Spleen (tissue), 11 donors: Measurements from ENCODE around the gene TRIM65. TPM values are rescaled to one million over a fixed set of nuclear protein-coding genes. Genes with fewer than 3 reads are reported as not detected.

ENCODE experiments used
- DNase-seq: peaks from one replicate; pipeline ENCODE4 v3.0.0-alpha.2; 2020
- H3K27ac ChIP-seq, 8 donors: fragments of 200-600 bp; sonication (generic) in 7 of 8; 1 replicate in 4 of 8; 2 replicates in 4 of 8; pipeline versions ENCODE4 v1.5.0 to v1.8.0; 2016 to 2021; ENCODE audit warnings: inconsistent platforms in 4 of 8, mild to moderate bottlenecking in 4 of 8, moderate library complexity in 1 of 8
- H3K27me3 ChIP-seq, 7 donors: fragments of 200-600 bp; sonication (generic) in 6 of 7; replicated peaks in 1 of 7; 1 replicate in 4 of 7; 2 replicates in 3 of 7; pipeline versions ENCODE4 v1.5.0 to v1.8.0; 2016 to 2021; ENCODE audit warnings: inconsistent platforms in 3 of 7, mild to moderate bottlenecking in 1 of 7
- H3K36me3 ChIP-seq, 6 donors: fragments of 200-600 bp; sonication (generic) in 5 of 6; 1 replicate in 4 of 6; 2 replicates in 2 of 6; pipeline versions ENCODE4 v1.5.0 to v1.8.0; 2016 to 2021; ENCODE audit warnings: inconsistent platforms in 2 of 6
- H3K4me1 ChIP-seq, 6 donors: fragments of 200-600 bp; sonication (generic) in 5 of 6; 1 replicate in 3 of 6; 2 replicates in 3 of 6; pipeline versions ENCODE4 v1.5.0 to v1.8.0; 2016 to 2021; ENCODE audit warnings: inconsistent platforms in 3 of 6
- H3K4me3 ChIP-seq, 8 donors: fragments of 200-600 bp; sonication (generic) in 7 of 8; 1 replicate in 4 of 8; 2 replicates in 4 of 8; pipeline versions ENCODE4 v1.5.0 to v1.8.0; 2016 to 2021; ENCODE audit warnings: inconsistent platforms in 4 of 8, mild to moderate bottlenecking in 4 of 8, moderate library complexity in 2 of 8
- H3K9me3 ChIP-seq, 8 donors: fragments of 200-600 bp; sonication (generic) in 7 of 8; 1 replicate in 4 of 8; 2 replicates in 4 of 8; pipeline versions ENCODE4 v1.5.0 to v1.8.0; 2016 to 2021; ENCODE audit warnings: inconsistent platforms in 4 of 8
- POLR2A ChIP-seq, 3 donors: fragments of 450-650 bp; IDR thresholded peaks; one replicate each; pipeline ENCODE4 v1.5.1; 2017; ENCODE audit warnings: antibody characterized with exemption in 3 of 3, mild to moderate bottlenecking in 1 of 3
- POLR2AphosphoS5 ChIP-seq, 3 donors: sonication (generic); formaldehyde crosslinking; IDR thresholded peaks; one replicate each; pipeline ENCODE4 v1.5.1; 2017; ENCODE audit warnings: antibody characterized with exemption in 3 of 3
- WGBS, 5 donors: extraction: QIAGEN DNeasy Blood & Tissue Kit in 3 of 5; methylation state at CpG; one replicate each; pipeline versions ENCODE4 v1.1.5 to v1.1.7; 2013 to 2018; 5-methylcytosine and 5-hydroxymethylcytosine counted together
- intact Hi-C: fragments of 100-400 bp; cut with DNase I; formaldehyde crosslinking; loops from one replicate; pipeline ENCODE4 v1.15.0; 2023; ENCODE audit warnings: low total_unique reads
- polyA plus RNA-seq, 3 donors: library from polyadenylated mRNA; stranded (reverse); fragments of 200-250 nt; gene quantifications; one replicate each; pipeline ENCODE4 v1.2.1, GENCODE V29; 2013
- total RNA-seq, 7 donors: library from RNA; depleted of rRNA in 3 of 7; stranded (reverse); fragments of >200 nt in 3 of 7; fragmentation: NEBNext Ultra II Directional in 4 of 7; extraction: Animal tissue kit (Norgen Biotek cat#: 25700) in 4 of 7; gene quantifications; one replicate each; pipeline versions ENCODE4 v1.1.0 to v1.2.1, GENCODE V29; 2016 to 2021
- TF ChIP-seq, protein P1 (sequence below), 11 experiments: fragments of 200-600 bp in 7 of 11; fragments of 450-650 bp in 4 of 11; sonication (generic) in 4 of 11; IDR thresholded peaks in 8 of 11; conservative IDR thresholded peaks in 3 of 11; 1 replicate in 7 of 11; 2 replicates in 4 of 11; pipeline versions ENCODE4 v1.4.0 to v1.8.0; 2016 to 2021; ENCODE audit warnings: antibody characterized with exemption in 11 of 11, inconsistent platforms in 4 of 11, mild to moderate bottlenecking in 1 of 11
- donor health status: healthy with polysubstance abuse.
- donor health status: DM: no; HTN: no; CAD: no; lungs with moderate emphysema.
- donor health status: DM: no; HTN: no; CAD: no.
- donor health status: Bipolar disorder and iron deficiency.
- donor health status: healthy.
- donor health status: DM: no; HTN: no; CAD: no.
- donor health status: DM: yes; HTN: yes; CAD: no.

The TRIM65 gene
- total and polyA plus RNA-seq, 10 donors: 9.0 to 28.2 (median 22.8) TPM

DNA sequence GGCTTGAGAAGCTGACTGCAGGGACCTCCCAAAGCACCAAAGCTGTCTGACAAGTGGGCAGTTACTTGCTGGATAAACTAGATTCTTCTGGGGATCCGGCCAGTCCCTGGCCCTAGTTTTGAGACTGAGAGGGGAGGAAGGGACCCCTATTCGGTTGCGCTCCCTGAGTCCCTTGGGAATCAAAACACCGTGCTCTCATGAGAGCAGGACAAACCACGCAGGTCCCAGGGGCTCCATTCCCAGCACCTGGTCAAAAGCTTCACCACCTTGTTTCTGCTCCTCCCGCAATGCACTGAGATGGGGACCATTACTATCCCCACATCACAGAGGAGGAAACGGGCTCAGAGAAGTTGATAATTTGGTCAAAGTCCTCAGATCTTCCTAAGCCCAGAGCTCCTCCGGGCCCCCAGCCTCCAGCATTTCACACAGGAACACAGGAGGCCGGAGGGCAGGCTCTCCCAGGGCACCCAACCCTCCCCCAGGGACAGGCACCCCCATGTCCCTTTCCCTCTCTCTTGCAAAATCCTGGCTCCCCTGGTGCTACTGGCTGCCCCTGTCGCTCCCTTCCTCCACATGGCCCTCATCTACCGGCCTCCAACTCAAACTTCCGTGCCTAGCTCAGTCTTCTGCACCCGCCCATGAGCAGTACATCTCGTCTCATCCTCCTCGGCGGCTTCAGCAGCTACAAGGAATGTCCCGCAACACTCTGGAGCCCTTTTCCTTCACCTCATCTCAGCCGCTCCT lies 3.3 kb downstream of the TRIM65 start:
- H3K27ac ChIP-seq: no peak overlapping the region
- H3K4me1 ChIP-seq: peaks cover 14 to 57% (median 35%) of the 10 kb centered on the region in 6 donors
- no peak for DNase-seq
- TF ChIP-seq POLR2AphosphoS5 (IDR thresholded peaks at IDR 0.05): no peak
- TF ChIP-seq, protein P1, sequence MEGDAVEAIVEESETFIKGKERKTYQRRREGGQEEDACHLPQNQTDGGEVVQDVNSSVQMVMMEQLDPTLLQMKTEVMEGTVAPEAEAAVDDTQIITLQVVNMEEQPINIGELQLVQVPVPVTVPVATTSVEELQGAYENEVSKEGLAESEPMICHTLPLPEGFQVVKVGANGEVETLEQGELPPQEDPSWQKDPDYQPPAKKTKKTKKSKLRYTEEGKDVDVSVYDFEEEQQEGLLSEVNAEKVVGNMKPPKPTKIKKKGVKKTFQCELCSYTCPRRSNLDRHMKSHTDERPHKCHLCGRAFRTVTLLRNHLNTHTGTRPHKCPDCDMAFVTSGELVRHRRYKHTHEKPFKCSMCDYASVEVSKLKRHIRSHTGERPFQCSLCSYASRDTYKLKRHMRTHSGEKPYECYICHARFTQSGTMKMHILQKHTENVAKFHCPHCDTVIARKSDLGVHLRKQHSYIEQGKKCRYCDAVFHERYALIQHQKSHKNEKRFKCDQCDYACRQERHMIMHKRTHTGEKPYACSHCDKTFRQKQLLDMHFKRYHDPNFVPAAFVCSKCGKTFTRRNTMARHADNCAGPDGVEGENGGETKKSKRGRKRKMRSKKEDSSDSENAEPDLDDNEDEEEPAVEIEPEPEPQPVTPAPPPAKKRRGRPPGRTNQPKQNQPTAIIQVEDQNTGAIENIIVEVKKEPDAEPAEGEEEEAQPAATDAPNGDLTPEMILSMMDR (IDR thresholded peaks at IDR 0.05 in 8 of 11, conservative IDR thresholded peaks at IDR 0.05 in 3 of 11): no peak
- TF ChIP-seq POLR2A (IDR thresholded peaks at IDR 0.05): no peak
- intact Hi-C loops: no loop called here
- H3K27me3 ChIP-seq: no peaks in the 10 kb centered on the region
- no peaks in the 10 kb centered on the region for H3K9me3 ChIP-seq
- no peak overlapping the region for H3K4me3 ChIP-seq
- peaks cover 0 to 56% (median 36%) of the 10 kb centered on the region in 6 donors for H3K36me3 ChIP-seq
- WGBS, 5 donors: 89 to 92% (median 92%) methylated on average over 15 to 18 of the region's 18 CpGs

DNA sequence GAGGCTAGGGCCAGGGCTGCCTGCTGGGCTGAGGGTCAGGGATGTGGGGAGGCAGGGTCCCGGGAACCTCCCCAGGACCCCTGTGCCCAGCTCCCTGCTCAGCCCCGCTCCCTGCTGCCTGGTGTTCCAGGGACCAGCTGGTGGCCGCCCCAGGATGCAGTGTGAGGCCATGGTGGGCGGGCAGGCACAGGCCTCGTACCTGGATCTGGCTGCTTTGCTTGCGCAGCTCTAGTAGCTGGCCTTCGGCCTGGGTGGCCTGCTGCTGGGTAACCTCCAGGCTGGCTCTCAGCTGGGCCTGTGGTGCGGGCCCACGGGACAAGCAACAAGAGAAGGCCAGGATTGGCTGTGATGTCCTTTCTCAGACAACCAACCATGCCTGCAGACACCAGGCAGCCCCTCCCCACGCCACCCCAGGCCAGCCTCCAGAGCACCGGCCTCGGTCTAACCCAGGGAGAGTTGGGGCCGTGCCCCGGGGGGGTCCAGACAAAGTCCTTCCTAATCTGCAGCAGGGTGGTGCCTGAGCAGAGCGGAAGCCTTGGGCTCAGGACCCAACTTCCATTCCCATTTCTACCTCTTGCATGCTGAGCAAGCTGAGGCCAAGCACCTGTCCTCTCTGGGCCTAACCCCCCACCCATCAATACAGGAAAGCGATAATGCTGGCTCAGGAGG lies 4.1 kb downstream of the TRIM65 start:
- H3K9me3 ChIP-seq: no peaks in the 10 kb centered on the region
- no peak overlapping the region for H3K4me3 ChIP-seq
- intact Hi-C loops: no loop called here
- DNase-seq: peak; percentile 71
- no peak overlapping the region for H3K27ac ChIP-seq
- H3K27me3 ChIP-seq: no peaks in the 10 kb centered on the region
- TF ChIP-seq POLR2AphosphoS5 (IDR thresholded peaks at IDR 0.05): peak in 1 of 3 donors; percentile 8
- TF ChIP-seq, protein P1 (IDR thresholded peaks at IDR 0.05 in 8 of 11, conservative IDR thresholded peaks at IDR 0.05 in 3 of 11): no peak
- H3K4me1 ChIP-seq: peaks cover 14 to 53% (median 33%) of the 10 kb centered on the region in 6 donors
- peaks cover 0 to 50% (median 29%) of the 10 kb centered on the region in 6 donors for H3K36me3 ChIP-seq
- WGBS, 5 donors: 91 to 100% (median 96%) methylated on average over 8 to 16 of the region's 16 CpGs

- Histone ChIP-seq H3K4me3 (no peak overlapping the region), H3K36me3 (peaks cover 0 to 48% (median 29%) of the 10 kb centered on the region in 6 donors), H3K27me3 (no peaks in the 10 kb centered on the region), H3K27ac (no peak overlapping the region), H3K9me3 (no peaks in the 10 kb centered on the region), H3K4me1 (peaks cover 14 to 45% (median 27%) of the 10 kb centered on the region in 6 donors)
- DNase-seq: peak; percentile 71
- WGBS, 5 donors: 86 to 90% (median 89%) methylated on average over 18 to 32 of the region's 32 CpGs
- TF ChIP-seq POLR2AphosphoS5 (IDR thresholded peaks at IDR 0.05) (peak in 1 of 3 donors; percentile 47), POLR2A (IDR thresholded peaks at IDR 0.05) (no peak)
- intact Hi-C loops: no loop called here
Observed at GRCh38 chr17:75891605-75892555, 4.9 kb downstream of the TRIM65 start.

DNA sequence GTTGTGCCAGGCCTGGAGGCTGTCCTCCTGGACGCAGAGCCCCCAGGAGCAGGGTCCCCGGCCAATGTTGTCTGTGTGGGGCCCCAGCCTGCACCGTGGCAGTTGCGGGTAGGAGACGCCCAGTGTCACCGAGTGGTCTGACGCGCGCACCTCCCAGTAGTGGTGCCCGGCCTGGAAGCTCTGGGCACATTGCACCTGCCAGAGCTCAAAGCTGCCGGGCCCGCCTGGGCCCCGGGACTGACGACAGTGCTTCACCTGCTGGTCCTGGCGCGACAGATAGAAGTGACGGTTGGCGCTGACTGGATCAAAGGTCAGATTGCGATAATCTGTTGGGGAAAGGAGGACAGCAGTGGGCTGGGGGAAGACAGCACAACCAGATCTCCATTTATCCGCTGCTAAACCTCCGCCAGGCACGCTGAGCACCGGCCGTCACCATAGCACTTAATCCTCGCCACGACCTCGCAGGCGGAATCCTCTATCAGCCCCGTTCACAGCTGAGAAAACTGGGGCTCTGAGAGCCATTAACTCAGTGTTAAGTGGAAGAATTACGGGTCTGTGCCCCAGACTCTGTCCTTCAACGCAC lies 5.6 kb downstream of the TRIM65 start:
- H3K27me3 ChIP-seq: no peaks in the 10 kb centered on the region
- intact Hi-C loops: no loop called here
- no peaks in the 10 kb centered on the region for H3K9me3 ChIP-seq
- DNase-seq: peak; percentile 72
- no peak for TF ChIP-seq POLR2A (IDR thresholded peaks at IDR 0.05)
- TF ChIP-seq POLR2AphosphoS5 (IDR thresholded peaks at IDR 0.05): no peak
- TF ChIP-seq, protein P1 (IDR thresholded peaks at IDR 0.05 in 8 of 11, conservative IDR thresholded peaks at IDR 0.05 in 3 of 11): no peak
- H3K36me3 ChIP-seq: peaks cover 0 to 48% (median 29%) of the 10 kb centered on the region in 6 donors
- no peak overlapping the region for H3K4me3 ChIP-seq
- WGBS, 5 donors: 94 to 99% (median 94%) methylated on average over 20 to 31 of the region's 31 CpGs
- no peak overlapping the region for H3K27ac ChIP-seq
- H3K4me1 ChIP-seq: peaks cover 14 to 42% (median 25%) of the 10 kb centered on the region in 6 donors
